HG02678 (cell line): ENCODE measurements around the gene PLXNA4.

Source experiments
- ATAC-seq: cut with Tn5 transposase; IDR thresholded peaks from one replicate; pipeline ENCODE4 v1.9.1; 2021; ENCODE audit warnings: mild to moderate bottlenecking, moderate library complexity; ENCODE audit not compliant: unreplicated experiment

The PLXNA4 gene

DNA sequence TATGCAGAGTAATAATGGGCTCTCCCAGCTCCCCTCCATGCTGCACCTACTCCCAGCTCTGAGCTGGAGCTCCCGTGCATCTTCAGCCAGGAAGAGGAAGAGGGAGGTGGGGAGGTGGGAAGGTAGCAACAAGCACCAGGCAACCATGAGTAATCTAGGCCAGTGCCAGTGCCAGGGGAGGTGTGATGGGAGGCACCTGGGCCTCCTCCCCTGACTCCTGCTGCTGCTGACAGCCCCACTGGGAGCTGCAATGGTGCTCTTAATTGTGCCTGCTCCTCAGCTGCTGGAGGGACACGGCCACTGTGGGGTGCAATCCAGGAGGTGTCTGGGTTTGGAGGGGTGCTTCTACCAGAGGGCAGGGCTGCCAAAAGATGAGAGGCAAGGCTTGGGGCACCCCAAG, 243.0 kb downstream of the PLXNA4 start:
- ATAC-seq: no peak

DNA sequence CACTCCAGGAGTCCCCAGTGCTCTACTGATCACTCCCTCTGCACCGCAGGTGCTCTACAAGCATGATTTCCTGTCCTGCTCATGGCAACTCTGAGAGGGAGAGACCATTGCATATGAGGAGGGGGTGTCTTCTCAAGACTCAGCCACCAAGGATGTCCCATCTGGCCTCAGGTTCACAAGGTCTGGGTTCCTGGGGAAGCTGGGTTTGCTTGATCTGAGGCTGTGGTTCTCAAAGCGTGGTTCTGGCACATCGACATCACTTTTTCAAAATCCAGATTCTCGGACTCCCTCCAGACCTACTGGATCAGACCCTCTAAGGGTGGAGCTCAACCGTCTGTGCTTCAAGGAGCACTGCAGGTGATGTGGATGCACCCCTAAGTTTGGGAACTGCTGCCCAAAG, 247.5 kb downstream of the PLXNA4 start:
- no peak for ATAC-seq

DNA sequence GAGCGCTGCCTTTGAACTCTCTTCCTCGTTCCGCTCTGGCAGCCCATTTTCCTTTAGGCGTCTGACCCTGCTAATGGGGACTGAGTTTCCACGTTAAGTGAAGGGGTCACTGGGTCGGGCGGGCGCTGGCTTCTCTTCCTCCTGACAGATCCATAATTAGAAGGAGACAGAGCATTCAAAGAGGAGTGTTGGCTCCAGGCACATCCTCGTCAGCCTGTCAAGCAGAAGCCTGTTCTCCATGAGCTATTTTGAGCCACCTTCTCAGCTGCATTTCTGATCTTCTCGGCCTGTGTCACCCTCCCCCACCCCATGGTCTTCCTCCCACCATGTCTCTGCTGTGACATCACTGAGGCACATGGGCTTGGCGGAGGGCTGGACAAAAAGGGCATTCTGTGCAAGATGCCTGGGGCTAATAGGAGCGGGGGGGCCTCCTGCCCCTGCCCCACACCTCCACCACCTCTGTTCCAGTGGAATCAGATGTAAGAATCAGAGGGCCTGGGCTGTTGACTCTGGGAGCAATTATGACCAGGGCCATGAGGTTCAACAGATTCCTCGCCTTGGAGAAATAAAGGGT, 248.1 kb downstream of the PLXNA4 start:
- ATAC-seq: no peak

DNA sequence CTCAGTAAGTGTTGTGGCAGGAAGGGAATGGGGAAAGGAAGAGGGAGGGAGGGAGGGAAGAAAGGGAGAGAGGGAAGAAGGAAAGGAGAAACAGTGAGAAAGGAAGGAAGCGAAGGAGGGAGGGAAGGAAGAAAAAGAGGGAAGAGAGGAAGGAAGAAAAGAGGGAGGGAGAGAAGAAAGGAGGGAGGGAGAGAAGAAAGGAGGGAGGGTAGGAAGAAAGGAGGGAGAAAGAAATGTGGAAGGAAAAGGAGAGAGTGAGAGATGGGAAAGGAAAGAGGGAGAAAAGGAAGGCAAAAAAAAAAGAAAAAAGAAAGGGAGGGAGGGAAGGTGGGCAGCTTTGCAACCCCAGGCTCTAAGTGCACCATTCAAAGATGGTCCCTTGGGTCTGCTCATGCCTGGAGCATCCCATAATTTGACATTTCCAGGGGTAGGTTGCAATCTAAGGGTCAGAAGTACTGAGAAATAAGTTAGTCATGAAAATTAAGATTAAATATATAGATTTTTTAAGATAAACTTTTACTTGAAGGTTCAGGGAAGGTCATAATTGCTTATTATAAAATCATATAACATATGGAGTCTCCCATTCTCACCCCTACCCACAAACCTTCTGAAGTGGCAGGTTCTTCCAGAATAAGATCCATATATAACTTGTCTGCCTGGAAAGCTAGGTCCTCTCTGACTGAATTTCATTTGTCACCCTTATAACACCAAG, 249.2 kb downstream of the PLXNA4 start:
- ATAC-seq: no peak

DNA sequence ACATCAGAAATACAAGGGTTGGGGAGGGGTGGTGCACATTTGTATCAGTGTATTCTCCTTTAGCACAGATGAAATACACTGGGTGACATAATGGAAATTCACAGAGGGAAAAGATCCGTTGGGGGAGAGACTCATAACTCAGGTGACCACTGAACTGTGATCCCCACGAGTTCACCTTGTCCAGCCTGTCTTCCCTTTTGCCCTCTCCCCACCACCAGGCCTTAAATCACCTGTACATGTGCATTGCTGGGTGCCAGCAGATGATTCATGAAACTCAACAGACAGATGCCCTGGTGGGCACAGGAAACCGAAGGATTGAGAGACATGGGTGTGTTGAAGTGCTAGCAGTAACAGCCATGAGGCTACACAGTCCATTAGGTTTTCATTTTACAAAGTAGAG, 253.3 kb downstream of the PLXNA4 start:
- ATAC-seq: no peak

GRCh38 chr7:132321387-132321786, 254.9 kb downstream of the PLXNA4 start:
- ATAC-seq: no peak

- ATAC-seq: no peak
Observed at GRCh38 chr7:132319481-132319880, 256.8 kb downstream of the PLXNA4 start.

DNA sequence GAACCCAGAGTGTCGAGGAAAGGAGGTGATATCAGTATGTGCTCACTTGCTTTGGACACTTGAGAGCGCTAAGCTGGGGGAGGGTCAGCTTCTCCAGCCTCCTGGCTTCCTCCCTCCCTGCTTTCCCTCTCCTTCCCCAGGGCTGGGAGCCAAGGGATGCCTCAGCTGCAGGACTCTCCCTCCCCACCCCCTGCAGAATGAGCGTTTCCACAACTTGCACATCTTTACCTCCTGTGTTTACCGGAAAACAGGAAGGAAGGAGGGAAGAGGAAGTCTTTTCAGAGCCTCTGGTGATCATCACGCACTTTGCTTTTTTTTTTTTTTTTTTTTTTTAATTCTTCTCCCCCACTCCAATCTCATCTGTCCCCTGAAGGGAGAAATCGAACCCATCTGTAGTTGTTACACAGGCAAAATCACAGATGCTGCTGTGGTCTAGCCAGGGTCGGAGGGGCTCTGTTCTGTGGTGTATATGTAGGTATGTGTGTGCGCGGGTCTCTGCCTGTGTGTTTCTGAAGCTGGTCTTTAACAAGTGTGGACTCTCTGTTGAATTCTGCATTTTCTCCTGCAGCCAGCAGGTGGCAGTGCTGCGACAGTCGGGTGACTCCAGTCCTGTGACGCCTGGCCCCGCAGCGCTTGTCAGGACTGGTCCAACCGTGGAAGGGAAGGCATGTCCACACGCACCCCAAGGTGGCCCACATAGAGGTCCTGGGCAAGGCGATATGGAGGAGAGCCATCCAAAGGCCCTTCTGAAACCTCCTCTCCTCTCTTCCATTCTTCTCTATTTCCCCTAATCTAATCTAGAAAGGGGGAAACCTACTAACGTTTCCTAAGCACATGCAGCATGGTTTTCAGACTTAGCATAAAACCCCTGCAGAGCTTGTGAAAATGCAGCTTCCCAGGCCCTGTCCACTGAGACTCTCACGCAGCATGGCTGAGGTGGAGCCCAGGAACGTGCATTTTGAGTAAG, 257.6 kb downstream of the PLXNA4 start:
- ATAC-seq: peak; percentile 96

DNA sequence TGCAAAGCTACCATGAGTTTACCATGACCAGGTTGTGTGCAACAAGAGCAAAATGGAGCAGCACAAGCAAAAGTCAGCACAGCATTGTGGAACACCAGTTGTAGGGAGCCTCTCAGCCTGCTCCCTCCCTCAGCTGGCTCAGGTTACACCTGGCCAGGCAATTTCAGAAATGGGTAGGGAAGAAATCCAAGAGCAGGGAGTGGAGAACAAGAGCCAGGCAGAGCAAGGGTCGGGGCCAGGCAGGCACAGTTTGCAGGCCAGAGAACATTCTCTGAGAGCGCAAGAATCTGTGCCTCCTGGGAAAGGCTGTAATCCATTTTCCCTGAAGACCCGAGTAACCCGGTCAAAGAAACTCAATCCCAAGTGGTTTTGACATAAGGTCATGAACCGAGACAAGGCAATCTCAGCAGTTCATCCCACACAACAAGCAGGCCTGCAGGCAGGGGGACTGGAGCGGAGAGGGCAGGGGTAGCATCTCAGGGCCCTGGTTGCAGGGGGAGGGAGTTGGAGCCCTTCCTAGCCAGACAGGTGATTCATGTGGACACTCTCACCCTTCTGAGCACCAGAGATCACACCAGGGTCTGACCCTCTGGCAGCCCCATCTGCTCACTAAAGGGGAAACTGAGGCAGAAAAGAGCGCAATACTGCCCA, 258.4 kb downstream of the PLXNA4 start:
- no peak for ATAC-seq

DNA sequence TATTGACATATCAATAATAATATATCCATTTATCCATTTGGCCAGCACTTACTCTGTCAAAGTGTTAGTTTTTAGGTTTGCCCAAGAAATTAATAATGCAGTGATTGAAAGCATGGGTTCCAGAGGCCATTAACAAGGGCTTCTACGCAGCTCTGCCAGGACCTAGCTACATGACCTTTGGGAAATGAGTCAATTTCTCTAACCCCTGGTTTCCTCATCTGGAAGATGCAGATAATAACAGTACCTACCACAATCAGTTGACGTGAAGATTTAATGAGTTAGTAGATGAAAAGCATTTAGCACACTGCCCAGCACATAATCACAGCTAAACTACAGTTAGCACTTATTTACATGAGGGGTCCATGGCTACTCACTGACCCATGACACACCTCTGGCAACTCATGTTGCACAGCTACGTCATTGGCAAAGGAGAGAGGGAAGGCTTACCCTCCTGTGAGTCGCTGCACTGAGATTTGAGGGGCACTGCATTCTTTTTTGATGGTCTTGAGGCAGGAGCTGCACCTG, 263.7 kb downstream of the PLXNA4 start:
- no peak for ATAC-seq

DNA sequence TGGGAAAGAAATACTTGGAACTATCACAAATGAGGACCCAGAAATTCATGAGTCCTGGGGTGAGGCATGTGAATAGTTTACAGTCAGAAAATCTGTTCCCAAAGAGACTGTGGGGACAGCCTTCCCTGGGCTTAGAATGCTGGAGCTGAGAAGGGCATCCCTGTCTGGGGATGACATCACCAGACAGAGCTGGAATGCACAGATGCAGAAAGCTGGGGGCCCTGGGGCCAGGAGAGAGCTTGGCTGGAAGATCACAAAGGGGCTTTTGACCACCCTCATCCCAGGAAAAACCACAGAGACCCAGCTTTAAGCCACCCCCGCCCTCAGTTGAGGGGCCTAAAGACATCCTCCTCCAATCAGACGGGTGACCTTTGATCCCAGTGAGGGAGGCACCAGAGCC, 264.5 kb downstream of the PLXNA4 start:
- ATAC-seq: no peak

GRCh38 chr7:132309102-132309805, 267.0 kb downstream of the PLXNA4 start:
- ATAC-seq: no peak

DNA sequence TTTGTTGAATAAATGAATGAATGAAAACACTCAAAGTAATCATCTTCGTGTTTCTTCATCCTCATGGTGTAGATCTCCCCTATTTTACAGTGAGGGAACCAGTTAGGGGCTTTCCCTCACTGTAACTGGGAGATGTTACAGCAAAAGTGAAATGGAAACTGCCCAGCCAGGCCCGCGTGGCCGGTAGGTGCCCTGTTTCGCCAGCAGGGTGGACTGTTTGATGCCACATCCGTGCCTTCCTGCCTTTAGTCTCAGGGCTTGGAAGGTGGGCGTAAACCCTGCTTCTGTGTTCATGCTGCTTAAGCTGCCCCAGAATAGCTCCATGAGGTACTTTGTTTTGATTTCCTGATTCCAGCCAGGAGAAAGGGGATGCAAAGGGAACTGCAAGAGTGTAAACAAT, 268.8 kb downstream of the PLXNA4 start:
- no peak for ATAC-seq

- ATAC-seq: no peak
Observed at GRCh38 chr7:132300599-132301277, 275.5 kb downstream of the PLXNA4 start.

DNA sequence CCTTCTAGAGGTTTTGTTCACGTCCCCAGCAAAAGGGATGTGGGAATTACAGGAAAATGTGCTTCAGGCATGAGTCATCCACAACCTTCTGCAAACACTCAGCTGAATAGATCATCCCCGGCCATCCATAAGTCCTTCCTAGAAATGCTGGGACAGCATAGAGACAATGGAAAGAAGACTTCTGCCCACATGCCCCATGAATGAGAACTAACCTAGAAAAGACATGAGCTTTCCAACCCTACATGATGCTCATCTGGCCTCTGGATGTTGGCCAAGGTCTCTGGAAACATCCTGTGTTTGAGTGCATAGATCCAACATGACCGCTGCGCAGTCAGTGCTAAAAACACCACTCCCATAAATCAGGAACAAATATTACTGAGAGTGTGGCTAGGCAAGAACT, 277.5 kb downstream of the PLXNA4 start:
- ATAC-seq: no peak

- no peak for ATAC-seq
Observed at GRCh38 chr7:132296820-132297219, 279.4 kb downstream of the PLXNA4 start.

DNA sequence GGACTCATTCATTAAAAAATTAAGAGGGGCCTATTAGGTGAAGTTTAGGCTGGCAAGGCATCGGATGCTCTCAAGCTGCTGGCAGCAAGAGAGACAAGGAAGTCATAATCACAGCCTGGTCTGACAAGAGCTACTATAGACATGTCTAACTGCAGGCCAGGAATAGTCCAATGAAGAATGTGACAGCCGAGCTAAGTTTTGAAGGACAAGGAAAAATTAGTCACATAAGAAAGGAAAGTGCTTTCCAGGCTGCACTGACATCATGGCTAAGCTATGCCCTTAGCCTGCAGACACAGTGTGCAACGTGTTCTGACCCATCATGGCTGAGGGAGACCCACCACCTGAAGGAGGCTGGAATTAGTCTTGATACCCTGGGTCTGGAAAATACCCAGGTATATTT, 281.1 kb downstream of the PLXNA4 start:
- ATAC-seq: no peak

- ATAC-seq: no peak
Observed at GRCh38 chr7:132292803-132293202, 283.5 kb downstream of the PLXNA4 start.

- no peak for ATAC-seq
Observed at GRCh38 chr7:132291481-132291880, 284.8 kb downstream of the PLXNA4 start.

DNA sequence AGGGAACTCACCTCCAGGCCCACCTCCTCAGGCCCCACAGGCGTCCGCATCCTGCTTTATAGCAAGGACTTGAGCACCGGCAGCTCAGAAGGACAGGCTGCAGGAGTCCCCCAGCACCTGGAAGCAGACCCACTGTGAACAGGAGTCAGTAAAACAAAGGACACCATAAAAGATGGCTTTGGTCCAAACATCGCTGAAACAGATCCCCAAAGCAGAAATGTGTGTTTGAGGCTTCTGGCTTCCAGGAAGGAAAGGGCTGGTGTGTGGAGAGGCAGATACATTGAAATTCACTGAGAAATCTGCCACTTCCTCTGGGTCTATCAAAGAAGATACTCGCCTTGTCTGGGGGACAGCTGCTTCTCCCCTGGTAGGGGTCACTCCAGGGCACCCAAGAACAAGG, 286.2 kb downstream of the PLXNA4 start:
- no peak for ATAC-seq
